WI38 (cell line): ENCODE results near the gene ZNF185.

Experiments used
- H3K4me3 ChIP-seq: 2 replicates; pipeline ENCODE4 v1.5.1; 2011; ENCODE audit warnings: low read depth, mild to moderate bottlenecking, control low read depth, low read length
- TF ChIP-seq, protein P1 (sequence below): IDR thresholded peaks from 2 replicates; pipeline ENCODE4 v1.5.1; 2012; ENCODE audit warnings: low read depth, mild to moderate bottlenecking, control low read depth, low read length

Gene ZNF185

DNA sequence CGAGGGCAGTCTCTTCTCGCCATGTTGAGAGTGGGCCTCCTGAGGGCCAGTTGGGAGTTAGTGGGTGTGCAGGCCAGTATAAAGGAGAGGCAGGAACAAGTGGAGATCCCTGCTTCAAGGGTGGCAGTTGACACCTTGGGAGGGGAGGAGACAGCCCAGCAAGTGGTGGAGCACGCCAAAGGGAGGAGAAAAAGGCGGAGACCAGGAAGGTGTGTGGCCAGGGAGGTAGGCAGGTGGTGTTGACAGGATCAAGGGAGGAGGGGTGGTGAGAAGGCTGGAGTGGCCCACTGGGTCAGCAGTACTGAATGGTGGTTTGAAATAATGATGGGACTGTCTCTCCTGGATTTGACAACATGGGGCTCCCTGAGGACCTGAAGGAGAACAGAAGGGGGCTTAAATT lies 32.6 kb downstream of the ZNF185 start:
- no peak overlapping the region for H3K4me3 ChIP-seq
- TF ChIP-seq, protein P1, sequence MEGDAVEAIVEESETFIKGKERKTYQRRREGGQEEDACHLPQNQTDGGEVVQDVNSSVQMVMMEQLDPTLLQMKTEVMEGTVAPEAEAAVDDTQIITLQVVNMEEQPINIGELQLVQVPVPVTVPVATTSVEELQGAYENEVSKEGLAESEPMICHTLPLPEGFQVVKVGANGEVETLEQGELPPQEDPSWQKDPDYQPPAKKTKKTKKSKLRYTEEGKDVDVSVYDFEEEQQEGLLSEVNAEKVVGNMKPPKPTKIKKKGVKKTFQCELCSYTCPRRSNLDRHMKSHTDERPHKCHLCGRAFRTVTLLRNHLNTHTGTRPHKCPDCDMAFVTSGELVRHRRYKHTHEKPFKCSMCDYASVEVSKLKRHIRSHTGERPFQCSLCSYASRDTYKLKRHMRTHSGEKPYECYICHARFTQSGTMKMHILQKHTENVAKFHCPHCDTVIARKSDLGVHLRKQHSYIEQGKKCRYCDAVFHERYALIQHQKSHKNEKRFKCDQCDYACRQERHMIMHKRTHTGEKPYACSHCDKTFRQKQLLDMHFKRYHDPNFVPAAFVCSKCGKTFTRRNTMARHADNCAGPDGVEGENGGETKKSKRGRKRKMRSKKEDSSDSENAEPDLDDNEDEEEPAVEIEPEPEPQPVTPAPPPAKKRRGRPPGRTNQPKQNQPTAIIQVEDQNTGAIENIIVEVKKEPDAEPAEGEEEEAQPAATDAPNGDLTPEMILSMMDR: no peak

DNA sequence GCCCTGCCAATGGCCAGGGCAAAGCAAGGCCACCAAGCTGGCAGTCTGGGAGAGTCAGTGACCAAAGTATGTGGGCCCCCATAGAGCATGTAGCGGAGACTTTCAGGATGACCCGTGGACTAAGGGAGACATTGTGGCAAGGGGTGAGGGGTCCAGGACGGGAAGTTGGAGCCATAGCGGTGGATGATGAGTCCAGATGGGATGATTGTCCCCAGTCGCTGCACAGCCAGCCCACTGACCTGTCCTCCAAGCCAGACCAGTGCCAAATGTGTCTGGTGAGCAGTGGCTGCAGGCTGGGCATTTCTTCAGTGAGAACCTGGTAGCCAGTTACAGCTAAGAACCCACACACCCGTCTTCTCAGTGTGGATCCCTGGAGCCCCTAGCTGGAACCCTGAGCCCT lies 34.3 kb downstream of the ZNF185 start:
- TF ChIP-seq, protein P1: no peak
- no peak overlapping the region for H3K4me3 ChIP-seq

DNA sequence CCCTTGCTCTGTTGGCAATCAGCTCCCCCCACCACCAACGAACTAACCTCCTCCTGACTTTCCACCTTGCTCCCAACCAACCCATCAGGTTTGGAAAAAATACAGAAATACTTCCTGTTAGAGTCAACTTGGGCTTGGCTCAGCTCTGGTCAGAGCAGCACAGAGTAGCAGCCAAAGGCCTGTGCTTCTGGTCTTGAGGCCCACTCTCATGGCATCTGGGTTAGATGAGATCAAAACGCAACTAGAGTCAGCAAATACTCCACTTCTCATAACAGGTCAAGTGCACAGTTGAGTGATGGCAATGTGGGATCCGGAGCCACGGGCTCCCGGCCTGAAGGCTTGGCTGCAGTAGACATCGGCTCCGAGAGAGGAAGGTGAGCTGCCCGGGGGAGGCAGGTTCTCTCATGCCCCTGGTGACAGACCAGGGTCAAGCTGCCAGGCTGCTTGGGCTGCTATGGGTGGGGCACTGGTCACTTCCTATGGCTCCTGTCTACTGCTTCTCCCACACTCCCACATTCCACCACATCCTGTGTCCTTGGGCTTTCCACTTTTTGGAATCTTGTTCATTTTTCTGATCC lies 34.8 kb downstream of the ZNF185 start:
- TF ChIP-seq, protein P1: no peak
- no peak overlapping the region for H3K4me3 ChIP-seq

DNA sequence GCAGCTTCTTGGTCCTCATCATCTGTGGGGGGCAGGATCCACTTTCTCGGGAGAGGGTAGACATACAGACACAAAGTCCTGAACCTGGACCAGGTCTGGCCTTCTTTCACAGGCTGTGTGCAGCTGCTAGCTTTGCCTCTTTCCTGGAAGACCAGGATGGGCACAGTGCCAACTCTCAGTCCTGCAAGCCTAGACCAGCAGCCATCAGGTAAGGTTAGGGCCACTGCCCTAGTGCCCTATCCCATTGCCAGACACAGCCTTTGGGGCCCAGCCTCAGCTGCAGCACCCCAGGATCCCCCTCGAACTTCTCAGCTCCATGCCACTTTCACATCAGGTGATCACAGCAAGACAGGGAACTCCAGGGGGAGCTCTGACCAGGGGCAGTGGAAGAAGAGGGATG lies 38.4 kb downstream of the ZNF185 start:
- H3K4me3 ChIP-seq: no peak overlapping the region

DNA sequence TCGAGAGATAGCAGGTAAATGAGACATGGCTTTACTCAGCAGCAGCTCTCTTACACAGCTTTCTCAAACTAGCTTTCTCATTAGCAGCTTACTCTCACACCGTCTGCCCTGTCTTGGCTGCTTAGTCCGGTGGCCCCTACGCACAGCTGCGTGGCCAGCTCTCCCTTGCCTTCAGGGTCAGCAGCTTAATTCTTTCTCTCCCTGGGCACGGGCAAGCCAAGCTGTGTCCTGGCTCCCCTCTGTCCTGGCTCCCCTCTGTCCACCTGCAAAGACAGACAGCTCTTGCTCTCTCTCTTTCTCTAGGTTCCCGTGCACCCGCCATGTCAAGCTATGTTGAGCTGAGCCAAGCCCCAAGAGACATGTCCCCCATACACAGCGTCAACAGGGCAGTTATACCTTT lies 39.4 kb downstream of the ZNF185 start:
- TF ChIP-seq, protein P1: no peak

More for the DNA sequence above, 38.4 kb downstream of the ZNF185 start:
- TF ChIP-seq, protein P1: no peak

DNA sequence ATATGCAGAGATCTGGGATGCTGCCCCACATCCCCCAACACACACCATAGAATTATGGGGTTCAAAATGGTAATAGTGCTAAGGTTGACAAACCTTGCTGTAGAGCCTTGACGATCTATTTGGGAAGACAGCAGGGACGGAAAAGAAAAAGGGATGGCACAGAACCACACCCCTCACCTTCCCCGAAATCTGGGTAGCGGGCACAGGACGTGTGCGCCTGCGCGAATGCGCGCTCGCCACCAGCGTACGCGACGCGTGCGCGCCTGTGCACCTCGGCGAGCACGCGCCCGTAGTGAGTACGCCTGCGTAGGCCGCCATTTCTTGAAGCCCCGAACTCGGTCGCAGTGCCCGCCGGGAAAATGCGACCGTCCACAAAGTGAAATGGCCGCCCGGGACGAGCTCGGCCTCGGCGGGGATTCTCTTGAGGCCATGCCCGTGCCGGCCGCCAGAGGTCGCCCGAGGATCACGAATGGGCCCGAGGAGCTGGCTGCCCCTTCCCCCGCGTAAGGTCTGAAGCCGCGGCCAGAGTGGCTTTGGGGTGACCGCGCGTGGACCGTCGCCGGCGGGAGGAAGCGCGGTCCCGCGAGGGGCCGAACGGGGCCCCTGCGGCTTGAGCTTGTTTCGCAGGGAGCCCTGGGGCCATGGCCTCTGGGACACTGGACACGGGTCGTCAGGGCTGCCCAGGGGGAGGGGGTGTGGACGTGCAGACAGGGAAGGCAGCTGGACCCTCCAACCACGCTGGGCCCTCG lies 43.6 kb downstream of the ZNF185 start:
- TF ChIP-seq, protein P1: no peak
- H3K4me3 ChIP-seq: peak overlapping the region; percentile 65

More for the DNA sequence above, 39.4 kb downstream of the ZNF185 start:
- H3K4me3 ChIP-seq: no peak overlapping the region

DNA sequence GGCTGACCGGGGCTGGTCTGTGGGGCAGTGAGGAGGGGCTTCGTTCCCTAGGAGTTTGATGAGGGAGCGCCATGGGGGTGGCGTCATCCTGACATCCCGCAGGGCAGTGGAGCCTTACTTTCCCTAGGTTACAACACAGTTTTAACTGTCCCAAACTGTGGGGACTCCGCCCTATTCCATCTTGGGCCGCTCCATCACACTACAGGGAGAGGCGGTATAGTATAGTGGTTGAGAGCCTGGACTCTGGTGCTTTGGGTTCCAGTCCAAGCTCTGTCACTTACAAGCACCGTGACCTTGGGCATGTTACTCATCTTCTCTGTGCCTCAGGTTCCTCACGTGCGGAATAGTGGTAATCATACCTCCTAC lies 44.2 kb downstream of the ZNF185 start:
- peak overlapping the region; percentile 59 for H3K4me3 ChIP-seq
- TF ChIP-seq, protein P1: no peak
